DLD1 (cell line): ENCODE measurements around the gene VWF.
"Not testable (repeated sequence)": the region's sequence is repeated elsewhere in the genome, so short reads cannot be mapped to it uniquely, and the experiment has no call there.

Experiments used
- in situ Hi-C: cut with HindIII; loops from 2 replicates; pipeline ENCODE4 v1.10.0; 2017; ENCODE audit warnings: low sequenced_read_pairs

The VWF gene

DNA sequence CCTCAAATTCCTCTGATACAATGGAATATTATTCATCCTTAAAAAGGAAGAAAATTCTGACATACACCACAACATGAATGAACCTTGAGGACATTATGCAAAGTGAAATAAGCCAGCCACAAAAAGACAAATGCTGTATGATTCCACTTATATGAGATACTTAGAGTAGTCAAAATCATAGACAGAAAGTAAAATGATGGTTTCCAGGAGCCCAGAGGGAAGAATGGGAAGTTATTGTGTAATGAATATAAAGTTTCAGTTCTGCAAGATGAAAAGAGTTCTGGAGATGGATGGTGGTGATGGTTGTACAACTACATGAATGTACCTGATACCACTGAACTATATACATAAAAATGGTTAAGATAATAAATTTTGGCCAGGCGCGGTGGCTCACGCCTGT, 18.3 kb downstream of the VWF start:
- in situ Hi-C loops: no loop called here

DNA sequence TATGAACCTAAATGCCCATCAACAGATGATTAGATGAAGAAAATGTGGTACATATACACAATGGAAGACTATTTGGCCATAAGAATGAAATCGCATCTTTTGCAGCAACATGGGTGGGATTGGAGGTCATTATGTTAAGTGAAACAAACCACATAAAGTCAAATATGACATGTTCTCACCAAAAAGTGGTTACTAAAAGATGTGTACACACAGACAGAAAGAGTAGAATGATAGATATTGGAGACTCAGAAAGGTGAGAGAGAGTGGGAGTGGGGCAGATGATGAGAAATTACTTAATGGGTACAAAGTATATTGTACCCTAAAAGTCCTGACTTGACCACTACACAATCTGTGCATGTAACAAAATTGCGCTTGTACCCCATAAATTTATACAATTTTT, 19.6 kb downstream of the VWF start:
- in situ Hi-C loops: no loop called here

DNA sequence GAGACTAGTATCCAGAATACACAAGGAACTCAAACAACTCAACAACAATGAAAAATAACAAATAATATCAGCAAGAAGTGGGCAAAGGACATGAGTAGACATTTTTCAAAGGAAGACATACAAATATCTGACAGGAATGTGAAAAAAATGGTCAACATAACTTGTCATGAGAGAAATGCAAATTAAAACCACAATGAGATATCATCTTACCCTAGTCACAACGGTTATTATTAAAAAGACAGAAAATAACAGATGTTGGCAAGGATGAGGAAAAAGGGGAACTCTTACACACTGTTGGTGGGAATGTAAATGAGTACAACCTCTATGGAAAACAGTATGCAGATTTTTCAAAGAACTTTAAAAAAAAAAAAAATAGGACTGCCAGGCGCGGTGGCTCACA, 20.4 kb downstream of the VWF start:
- in situ Hi-C loops: no loop called here

DNA sequence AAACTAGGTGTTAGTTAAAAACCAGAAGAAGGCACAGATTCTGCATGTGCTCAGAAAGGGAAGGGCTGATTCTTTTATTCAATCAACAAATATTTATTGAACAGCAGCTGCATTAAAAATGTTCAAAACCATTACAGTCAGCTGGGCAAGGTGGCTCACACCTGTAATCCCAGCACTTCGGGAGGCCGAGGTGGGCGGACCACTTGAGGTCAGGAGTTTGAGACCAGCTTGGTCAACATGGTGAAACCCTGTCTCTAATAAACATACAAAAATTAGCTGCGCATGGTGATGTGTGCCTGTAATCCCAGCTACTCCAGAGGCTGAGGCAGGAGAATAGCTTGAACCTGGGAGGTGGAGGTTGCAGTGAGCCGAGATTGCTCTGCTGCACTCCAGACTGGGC, 22.4 kb downstream of the VWF start:
- in situ Hi-C loops: not testable (repeated sequence)

DNA sequence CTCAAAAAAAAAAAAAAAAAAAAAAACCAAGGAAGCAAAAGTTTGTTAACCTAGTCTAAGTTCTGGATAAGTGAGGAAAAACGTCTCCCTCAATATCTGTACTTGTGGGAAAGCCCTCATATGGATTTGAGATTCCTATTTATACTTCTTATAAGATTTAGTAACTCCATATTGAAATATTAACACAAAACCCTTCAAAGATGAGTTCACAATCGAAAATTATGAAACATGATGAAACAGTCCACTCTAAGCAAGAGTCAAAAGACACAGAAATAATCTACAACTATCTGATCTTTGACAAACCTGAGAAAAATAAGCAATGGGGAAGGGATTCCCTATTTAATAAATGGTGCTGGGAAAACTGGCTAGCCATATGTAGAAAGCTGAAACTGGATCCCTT, 25.2 kb downstream of the VWF start:
- in situ Hi-C loops: no loop called here

DNA sequence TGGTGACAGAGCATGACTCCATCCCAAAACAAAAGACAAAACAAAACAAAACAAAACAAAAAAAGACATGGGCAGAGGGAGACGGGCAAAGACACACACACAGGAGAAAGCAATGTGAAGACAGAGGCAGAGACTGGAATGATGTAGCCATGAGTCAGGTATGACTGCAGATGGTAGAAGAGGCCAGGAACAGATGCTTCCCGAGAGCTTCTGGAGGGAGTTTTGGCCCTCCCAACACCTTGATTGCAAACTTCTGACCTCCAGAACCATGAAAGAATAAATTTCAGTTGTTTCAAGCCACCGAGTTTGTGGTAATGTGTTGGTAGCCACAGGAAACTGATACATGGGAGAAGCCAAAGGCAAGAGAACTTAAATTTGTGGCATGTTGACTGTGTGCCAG, 27.1 kb downstream of the VWF start:
- in situ Hi-C loops: no loop called here

DNA sequence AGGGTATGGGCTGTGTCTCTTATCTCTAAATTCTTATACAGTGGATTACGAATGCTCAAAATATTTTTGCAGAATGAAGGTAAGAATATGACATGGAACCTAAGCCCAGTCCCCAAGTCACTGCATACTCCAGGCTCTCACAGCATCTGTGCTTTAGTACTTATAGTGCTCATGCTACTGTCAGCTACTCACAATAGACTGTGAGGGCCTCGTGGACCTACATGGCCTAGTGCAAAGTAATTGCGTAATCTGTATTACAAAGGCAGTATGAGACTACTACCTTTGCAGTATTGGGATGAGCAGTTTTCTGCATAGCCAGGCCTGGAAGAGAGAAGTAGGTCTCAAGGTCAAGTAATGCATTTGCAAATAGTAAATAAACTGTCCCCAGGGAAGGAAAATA, 27.9 kb downstream of the VWF start:
- in situ Hi-C loops: no loop called here

DNA sequence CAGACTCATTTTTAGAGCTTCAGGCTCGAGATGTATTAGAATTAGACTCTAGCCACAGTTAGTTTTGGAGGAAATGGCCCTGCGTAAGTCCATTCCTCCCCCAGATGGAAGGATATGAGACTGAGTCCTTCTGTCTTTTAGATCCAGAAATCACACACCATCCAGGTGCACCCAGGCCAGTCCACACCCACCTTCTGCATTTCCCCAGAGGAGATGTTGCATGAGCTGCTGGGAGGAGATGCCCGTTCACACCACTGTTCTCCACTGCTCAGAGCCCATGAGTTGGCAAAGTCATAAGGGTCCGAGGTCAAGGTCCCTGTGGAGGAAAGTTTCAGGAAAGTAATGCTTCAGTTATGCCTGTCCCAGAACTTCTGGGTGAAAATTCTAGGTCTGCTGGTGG, 29.2 kb downstream of the VWF start:
- in situ Hi-C loops: no loop called here

DNA sequence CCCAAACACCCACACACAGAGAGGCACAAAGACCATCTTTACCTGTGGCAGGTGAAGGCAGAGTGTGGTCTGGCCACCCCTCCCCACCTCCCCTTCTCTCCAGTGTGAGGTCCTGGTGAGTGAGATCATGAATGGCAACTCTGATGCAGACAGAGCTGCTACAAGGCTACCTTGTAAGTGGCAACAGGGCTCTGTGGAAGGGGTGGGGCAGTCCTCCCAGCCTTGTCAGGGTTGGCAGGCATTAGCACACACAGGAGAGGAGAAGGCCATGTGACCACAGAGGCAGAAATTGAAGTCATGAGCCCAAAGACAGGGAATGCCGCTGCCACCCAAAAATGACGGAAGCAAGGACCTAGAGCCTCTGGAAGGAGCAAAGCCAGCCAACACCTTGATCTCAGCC, 30.7 kb downstream of the VWF start:
- in situ Hi-C loops: no loop called here

DNA sequence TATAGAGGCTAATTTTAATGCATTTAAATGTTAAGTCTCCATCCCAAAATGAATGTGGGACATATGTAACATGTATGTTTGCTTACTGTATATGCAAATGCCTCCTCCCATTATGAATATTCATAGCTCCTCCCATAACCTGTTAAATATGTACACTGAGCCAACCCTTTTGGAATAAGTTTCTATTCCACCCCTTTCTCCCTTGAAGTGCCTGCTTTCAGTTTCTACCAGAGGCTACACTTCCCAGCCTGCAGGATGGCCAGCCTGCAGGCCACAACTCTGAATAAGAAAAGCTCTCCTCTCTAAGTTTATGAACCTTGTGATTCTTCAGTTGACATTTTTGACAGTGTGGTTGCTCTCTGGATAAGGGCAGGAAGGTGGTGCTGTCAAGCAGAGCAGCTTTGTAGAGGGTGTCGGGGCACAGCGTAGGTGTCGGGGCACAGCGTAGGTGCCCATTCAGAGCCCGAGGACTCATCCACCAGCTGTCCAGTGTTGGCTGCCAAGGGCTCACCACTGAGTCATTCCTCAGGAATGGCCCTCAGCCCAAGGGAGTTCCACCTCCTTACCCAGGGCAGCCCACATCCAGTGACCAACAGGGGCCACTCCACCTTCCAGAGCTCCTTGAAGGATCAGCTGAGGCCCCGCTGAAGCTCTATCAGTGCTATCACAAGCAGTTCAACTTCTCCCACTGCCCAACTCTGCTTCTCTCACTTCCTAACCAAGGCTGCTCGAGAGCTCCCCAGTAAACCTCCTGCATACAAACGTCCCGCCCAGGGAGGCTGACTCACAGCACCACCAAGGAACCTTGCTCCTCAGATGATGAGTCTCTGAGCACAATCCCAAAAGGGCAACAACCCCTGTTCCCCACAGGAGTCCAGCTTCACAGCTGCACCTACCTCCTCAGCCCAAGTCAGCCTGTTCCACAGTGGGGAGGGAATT, 31.4 kb downstream of the VWF start:
- in situ Hi-C loops: no loop called here

DNA sequence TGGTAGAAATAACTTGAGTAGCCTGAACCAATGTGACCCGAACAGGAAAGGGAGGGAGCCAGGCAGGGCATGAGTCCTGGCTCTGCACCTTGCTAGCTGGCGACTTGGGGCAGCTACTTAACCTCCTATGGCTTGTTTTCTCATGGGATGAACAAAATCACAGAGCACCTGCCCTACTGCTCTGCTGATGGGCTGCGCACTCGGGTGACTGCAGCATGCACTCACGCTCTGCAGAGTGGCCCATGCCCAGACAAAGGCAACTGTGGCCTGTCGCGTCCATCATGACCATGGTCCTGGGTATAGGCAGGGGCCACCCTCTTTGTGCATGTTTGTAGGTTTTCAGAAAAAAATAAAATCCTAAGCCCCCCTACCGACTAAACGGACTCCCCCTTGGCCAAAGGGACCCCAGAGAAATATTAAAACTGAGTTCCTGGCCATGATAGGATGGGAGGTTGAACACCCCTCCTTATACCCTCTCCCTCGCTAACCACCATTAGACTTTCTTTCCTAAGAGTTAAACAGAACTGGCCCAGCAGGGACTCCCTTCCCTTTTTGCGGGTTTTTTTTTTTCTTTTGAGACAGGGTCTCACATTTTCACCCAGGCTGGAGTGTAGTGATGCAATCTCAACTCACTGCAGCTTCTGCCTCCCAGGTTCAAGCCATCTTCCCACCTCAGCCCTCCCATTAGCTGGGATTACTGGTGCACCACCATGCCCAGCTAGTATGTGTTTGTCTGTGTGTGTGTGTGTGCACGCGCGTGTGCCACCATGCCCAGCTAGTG, 32.5 kb downstream of the VWF start:
- in situ Hi-C loops: no loop called here

DNA sequence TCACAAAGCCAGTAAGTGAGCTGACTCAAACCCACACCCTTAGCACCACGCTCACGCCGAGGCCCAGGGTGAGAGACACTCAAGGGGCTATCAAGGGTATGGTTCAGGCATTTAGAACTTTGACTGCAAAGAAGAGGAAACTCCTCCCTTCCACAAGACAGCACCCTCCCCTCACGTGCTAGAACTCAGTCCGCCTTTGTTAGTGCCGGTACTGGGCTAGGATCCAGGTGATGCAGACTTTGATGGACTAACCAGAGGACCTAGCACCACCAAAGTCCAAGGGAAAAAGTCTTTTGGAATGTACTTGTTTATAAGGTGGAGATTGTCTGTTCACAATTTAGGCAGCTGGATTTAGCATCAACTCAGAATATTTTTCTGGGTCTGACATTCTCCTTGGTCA, 33.7 kb downstream of the VWF start:
- in situ Hi-C loops: no loop called here

DNA sequence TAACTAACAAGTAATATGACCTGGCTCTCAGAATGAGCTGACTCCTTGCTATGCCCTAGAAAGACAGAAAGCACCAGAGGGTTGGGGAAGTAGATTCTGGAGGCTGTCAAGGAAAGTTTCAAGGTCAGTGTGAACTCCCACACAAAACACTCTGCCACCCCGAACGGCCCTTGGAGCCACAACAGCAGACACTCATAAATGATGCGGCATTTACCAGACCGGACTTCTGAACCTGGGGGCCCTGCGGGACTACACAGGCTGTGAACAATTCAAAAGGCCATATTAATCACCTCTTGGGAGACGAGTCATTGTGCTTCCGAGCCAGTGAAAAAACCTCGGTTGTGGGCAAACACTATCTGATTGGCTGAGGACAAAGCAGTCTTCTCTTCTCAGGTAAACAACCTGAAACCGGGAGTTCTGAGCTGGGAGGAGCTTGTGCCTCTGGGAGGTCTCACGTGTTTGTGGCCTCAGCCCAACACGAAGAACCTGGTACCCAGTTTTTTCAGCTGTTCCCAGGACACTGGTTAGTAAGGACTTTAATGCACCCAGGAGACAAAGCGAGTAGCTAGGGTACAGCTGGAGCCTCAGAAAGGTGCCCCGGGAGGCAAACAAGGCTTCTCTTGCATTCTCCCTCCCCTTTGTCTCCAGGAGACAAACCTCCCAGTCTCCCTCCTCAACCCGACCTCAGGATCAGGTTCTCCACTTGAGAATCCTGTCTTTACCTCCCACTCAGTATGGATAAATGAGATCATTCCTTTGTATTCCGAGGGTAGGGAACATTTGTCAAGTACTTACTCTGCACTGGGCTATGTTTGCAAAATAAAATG, 35.3 kb downstream of the VWF start:
- in situ Hi-C loops: no loop called here

DNA sequence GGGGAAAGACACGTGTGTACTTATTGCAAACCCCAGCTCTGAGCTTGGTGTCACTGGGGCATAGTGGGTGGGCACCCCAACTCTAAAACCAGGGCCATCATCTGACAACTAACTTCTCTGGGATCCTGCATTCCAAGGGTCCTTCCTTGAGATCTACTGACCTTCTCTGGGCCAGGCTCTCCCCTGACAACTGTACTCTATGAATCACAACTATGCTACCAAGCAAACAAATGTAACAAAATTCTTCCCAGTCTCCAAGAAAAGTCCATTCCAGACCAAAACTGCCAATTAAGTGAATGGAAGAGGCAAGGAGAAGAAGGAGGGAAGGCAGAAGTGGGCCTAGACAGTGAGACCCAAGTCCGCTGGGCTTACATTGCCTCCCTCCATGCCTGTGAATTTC, 38.2 kb downstream of the VWF start:
- in situ Hi-C loops: no loop called here

DNA sequence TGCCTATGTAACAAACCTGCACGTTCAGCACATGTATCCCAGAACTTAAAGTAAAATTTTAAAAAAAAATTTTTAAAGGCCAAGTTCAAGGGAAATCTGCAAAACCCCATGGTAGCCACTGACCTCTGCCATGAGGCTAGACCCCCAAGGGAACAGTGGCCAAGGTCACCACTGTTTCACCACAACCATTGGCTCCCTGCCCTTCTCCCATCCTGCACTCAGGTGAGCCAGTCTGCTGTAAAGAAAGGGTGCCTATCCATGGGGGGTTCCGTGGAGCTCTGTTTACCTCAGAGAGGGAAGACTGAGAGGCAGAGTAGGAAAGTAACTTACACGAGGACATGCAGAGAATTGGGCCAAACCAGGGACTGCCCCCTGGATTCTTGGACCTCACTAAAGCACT, 38.6 kb downstream of the VWF start:
- in situ Hi-C loops: no loop called here

DNA sequence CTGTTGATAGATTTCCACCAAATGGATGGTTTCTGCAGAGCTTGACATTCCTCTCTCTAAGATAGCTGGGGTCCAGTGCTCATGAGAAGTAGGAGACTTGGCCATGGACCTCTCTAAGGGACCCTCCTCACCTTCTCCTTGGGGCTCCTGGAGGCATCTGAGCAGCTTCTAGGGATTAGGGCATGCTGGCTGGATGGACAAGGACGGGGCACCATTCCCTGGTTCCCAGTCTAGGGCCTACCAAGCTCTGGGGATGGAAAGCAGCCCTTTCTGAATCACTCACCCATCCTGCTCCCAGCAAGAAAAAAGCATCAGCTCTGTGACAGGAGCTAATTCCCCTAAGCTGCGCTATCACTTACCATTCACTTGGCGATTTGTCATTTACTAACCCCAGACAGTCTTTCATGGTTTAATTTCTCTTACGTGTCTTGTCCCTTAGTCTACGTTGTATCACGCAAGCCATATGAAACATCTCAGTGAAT, 39.5 kb downstream of the VWF start:
- in situ Hi-C loops: no loop called here

DNA sequence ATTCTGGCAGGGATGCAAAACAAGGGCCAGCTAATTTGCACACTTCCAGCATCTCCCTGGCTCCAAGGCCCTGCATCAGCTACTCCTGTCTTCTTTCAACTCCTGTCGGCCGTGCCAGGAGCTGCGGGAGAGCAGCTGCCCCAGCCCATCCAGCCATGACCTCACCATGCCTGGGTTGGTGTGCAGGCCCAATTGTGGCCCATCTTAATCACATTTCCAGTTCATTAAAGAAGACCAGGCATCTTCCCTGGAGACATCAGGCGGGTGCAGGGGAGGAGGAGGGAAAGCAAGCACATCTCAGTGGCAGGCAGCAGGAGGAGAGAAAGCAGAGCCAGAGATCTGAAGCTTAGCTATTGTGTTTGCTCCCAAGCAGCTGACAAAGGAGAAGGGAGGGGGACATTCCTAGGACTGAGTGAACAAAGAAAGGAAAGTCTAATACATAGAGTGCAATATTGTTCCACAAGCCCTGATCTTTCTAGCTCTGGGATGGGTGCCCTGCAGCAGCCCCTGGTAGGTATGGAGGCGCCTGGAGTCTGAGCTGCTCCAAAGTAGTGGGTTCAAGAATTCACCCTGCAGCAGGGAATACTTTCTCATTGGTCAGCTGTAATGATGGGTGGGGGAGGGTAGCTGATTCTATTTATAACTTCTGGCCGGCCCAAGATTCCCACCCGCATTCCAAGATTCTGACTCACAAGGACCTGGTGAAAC, 40.1 kb downstream of the VWF start:
- in situ Hi-C loops: no loop called here

DNA sequence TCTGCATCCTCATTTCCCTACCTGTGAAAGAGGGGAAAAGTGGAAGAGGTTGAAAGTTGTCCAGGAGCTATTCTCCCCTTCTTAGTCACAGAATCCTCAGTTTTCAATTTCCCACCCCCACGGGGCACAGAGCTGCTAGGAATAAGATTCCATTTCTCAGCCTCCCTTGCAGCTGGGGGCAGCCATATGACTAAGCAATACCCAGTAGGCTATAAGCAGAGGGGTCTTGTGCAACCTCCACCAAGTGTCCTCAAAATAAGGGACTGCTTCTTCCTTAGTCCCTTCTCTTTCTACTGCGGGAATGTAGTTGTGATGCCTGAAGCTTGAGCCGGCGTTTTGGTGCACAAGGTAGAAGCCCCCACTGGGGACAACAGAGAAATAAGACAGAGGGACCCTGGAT, 40.9 kb downstream of the VWF start:
- in situ Hi-C loops: no loop called here

DNA sequence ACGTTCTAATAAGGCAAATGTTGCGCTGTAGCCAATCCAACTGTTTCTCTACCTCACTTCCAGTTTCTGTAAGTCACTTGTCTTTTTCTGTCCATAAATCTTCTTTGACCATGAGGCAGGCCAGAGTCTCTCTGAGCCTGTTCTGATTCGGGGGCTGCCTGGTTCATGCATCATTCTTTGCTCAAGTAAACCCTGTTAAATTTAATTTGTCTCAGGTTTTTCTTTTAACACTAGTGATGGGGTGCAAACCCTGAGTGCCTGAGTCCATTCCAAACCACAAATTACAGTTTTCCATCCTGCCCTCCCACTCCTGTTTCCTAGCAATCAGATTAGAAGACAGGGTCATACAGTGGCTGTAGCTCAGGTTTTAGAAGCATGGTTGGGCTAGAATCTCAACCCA, 41.9 kb downstream of the VWF start:
- in situ Hi-C loops: no loop called here

DNA sequence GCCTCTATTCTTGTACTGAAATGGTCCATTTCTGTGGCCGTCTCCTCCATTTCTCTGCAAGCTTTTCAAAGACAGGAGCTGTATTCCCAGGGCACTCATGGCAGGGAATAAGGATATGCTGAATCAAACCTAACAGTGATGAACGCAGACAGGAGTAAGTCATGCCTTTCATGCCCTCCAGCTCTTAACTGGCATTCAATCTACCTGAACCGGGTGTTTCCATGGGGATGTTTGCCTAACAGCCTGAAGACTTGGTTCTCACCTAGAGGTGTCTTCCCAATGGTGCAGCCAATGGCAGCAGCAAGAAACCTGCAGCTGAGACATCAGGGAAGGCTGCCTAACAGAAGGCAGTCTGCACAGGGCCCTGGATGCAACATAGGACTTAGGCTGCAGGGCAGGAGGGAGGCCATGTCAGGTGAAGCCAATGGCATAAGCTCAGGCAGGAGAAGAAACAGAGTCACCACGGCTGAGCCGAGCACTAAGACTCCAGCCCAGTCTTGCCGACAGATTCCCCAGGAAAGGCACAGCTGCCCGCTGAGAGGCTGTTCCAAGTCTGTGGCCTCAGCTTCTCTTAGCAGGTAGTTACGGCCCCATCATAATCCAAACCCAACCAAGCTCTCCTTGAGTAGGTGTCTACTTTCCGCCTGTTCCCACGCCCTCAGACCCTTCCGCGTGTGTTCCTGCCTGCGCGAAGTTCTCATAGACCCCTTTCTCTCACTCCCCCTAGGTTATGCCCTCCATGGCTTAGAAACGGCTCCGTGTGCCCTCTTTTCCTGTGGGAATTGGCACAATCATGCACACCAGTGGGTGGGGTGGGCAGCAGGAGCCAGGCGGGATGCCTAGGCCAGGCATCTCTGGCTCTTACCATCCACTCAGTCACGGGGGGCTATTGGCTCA, 44.1 kb downstream of the VWF start:
- in situ Hi-C loops: no loop called here
